Upper lobe of left lung (tissue), 6 donors: Measurements from ENCODE around the gene CPNE5. TPM values are rescaled to one million over a fixed set of nuclear protein-coding genes. Genes with fewer than 3 reads are reported as not detected.
A peak's percentile ranks its signal among the peaks of the same experiment; 100 is the strongest.

Experiments used
- ATAC-seq, 2 donors: fragments of 200-7000 bp; cut with Tn5 transposase; one replicate each; pipeline ENCODE4 v1.9.1; 2022; ENCODE audit warnings: mild to moderate bottlenecking in 2 of 2, moderate library complexity in 2 of 2; ENCODE audit not compliant: low FRiP score in 2 of 2
- DNase-seq, 2 donors: peaks; one replicate each; pipeline ENCODE4 v3.0.0-alpha.2; 2019 to 2020
- H3K27ac ChIP-seq, 4 donors: fragments of 200-600 bp; sonication (generic); one replicate each; pipeline ENCODE4 v1.5.1; 2016 to 2019
- H3K27me3 ChIP-seq, 4 donors: fragments of 200-600 bp; sonication (generic); one replicate each; pipeline ENCODE4 v1.5.1; 2017 to 2019
- H3K36me3 ChIP-seq, 4 donors: fragments of 200-600 bp; sonication (generic); one replicate each; pipeline ENCODE4 v1.5.1; 2016 to 2019
- H3K4me1 ChIP-seq, 4 donors: fragments of 200-600 bp; sonication (generic); one replicate each; pipeline ENCODE4 v1.5.1; 2018 to 2019
- H3K4me3 ChIP-seq, 4 donors: fragments of 200-600 bp; sonication (generic); one replicate each; pipeline ENCODE4 v1.5.1; 2017 to 2019; ENCODE audit warnings: mild to moderate bottlenecking in 2 of 4, moderate library complexity in 1 of 4
- H3K9me3 ChIP-seq, 4 donors: fragments of 200-600 bp; sonication (generic); one replicate each; pipeline ENCODE4 v1.5.1; 2018 to 2019
- EP300 ChIP-seq, 4 donors: sonication (generic); formaldehyde crosslinking; IDR thresholded peaks; one replicate each; pipeline ENCODE4 v1.5.1; 2017; ENCODE audit warnings: antibody characterized with exemption in 4 of 4, control low read depth in 2 of 4
- POLR2A ChIP-seq, 4 donors: fragments of 450-650 bp; IDR thresholded peaks; one replicate each; pipeline ENCODE4 v1.5.1; 2016 to 2017; ENCODE audit warnings: antibody characterized with exemption in 4 of 4, mild to moderate bottlenecking in 2 of 4
- POLR2AphosphoS5 ChIP-seq, 2 donors: sonication (generic); formaldehyde crosslinking; IDR thresholded peaks; one replicate each; pipeline ENCODE4 v1.5.1; 2017; ENCODE audit warnings: antibody characterized with exemption in 2 of 2
- WGBS, 2 donors: methylation state at CpG; one replicate each; pipeline ENCODE4 v1.1.5; 2017 to 2018; 5-methylcytosine and 5-hydroxymethylcytosine counted together
- total RNA-seq, 6 donors: library from RNA; depleted of rRNA in 4 of 6; stranded (reverse); fragments of >200 nt in 4 of 6; gene quantifications; one replicate each; pipeline versions ENCODE4 v1.1.0 to v1.2.1, GENCODE V29; 2016 to 2021
- TF ChIP-seq, protein P1 (sequence below), 6 experiments: fragments of 450-650 bp in 4 of 6; fragments of 200-600 bp in 2 of 6; sonication (generic) in 2 of 6; IDR thresholded peaks; one replicate each; pipeline ENCODE4 v1.5.1; 2016 to 2019; ENCODE audit warnings: antibody characterized with exemption in 6 of 6
- donor health status: DM: no; HTN: no; CAD: no; lungs with moderate emphysema.
- donor health status: DM: no; HTN: yes; CAD: no; lungs with severe emphysema.

The CPNE5 gene
- total RNA-seq, 6 donors from 2014 or later: 0.89 to 5.4 (median 2.5) TPM

DNA sequence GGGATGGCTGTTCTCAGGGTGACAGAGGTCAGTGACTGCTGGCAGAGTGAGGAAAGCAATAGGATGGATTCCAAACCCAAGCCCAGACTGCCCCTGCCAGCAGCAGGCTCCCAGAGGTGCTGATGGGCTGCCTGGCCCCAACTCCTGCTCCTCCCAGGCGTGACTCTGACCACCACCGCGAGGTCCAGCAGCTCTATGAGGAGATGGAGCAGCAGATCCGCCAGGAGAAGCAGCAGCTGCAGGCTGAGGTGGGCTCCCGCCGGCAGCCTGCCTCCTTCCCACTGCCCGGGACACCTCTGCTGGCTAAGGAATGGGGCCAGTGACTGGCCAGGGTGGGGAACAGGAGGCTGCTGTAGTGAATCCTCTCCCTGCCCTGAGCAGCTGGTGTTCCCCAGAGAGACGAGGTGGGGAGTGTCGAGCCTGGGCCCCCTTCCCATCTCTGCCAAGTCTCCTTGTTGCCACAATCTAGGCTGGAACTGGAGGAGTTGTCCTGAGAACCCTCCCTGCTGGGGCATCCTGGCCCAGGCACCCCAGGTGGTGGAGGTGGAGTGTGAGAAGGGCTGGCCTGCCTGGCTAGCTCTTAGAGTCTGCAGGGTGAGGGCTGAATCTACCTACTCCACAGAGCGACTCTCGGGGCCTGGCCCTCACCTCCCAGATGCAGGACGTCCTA lies 121.2 kb downstream of the CPNE5 start:
- DNase-seq: peak in 1 of 2 donors; percentile 48

DNA sequence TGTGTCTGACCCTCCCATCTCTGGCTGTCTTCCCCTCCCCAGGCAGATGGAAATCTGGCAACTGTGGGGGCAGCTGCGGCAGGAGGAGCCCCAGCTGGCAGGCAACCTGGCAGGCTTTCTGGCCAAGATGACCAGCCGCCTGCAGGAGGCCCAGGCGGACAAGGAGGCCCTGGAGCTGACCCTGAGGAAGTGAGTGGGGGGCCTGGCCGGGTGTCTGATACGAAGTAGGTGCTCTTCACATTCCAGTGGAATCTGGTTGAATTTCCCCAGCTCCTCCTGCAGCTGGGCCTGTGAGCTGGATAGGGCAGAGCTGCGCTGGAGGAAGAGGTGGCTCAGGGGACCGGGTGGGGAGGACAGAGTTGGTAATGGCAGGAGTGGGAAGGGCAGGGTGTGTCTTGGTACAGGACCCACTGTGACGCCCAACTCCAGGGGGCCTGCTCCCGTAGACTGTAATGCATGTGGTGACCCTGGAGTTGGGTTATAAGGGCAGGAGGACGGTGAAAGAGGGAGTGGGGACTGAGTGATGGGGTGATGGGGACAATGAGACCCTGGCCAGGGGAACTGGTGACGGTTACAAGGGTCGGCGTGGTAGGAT lies 121.9 kb downstream of the CPNE5 start:
- Histone ChIP-seq H3K36me3 (no peaks in the 10 kb centered on the region), H3K27ac (no peak overlapping the region), H3K4me3 (no peak overlapping the region), H3K4me1 (no peaks in the 10 kb centered on the region), H3K27me3 (no peaks in the 10 kb centered on the region), H3K9me3 (no peaks in the 10 kb centered on the region)
- DNase-seq: no peak
- TF ChIP-seq EP300 (IDR thresholded peaks at IDR 0.05) (no peak), POLR2A (IDR thresholded peaks at IDR 0.05) (no peak), POLR2AphosphoS5 (IDR thresholded peaks at IDR 0.05) (no peak)
- TF ChIP-seq, protein P1, sequence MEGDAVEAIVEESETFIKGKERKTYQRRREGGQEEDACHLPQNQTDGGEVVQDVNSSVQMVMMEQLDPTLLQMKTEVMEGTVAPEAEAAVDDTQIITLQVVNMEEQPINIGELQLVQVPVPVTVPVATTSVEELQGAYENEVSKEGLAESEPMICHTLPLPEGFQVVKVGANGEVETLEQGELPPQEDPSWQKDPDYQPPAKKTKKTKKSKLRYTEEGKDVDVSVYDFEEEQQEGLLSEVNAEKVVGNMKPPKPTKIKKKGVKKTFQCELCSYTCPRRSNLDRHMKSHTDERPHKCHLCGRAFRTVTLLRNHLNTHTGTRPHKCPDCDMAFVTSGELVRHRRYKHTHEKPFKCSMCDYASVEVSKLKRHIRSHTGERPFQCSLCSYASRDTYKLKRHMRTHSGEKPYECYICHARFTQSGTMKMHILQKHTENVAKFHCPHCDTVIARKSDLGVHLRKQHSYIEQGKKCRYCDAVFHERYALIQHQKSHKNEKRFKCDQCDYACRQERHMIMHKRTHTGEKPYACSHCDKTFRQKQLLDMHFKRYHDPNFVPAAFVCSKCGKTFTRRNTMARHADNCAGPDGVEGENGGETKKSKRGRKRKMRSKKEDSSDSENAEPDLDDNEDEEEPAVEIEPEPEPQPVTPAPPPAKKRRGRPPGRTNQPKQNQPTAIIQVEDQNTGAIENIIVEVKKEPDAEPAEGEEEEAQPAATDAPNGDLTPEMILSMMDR (IDR thresholded peaks at IDR 0.05): no peak
- no peak for ATAC-seq
- WGBS, 2 donors: 62 to 78% methylated on average over 12 to 13 of the region's 13 CpGs

More for the DNA sequence above, 121.2 kb downstream of the CPNE5 start:
- ATAC-seq: no peak
- no peaks in the 10 kb centered on the region for H3K9me3 ChIP-seq
- no peak overlapping the region for H3K27ac ChIP-seq
- no peaks in the 10 kb centered on the region for H3K4me1 ChIP-seq
- H3K27me3 ChIP-seq: no peaks in the 10 kb centered on the region
- 81 to 84% methylated on average over 6 to 12 of the region's 12 CpGs for WGBS, 2 donors
- no peaks in the 10 kb centered on the region for H3K36me3 ChIP-seq
- TF ChIP-seq EP300 (IDR thresholded peaks at IDR 0.05): no peak
- TF ChIP-seq, protein P1 (IDR thresholded peaks at IDR 0.05): no peak
- TF ChIP-seq POLR2AphosphoS5 (IDR thresholded peaks at IDR 0.05): no peak
- no peak for TF ChIP-seq POLR2A (IDR thresholded peaks at IDR 0.05)
- no peak overlapping the region for H3K4me3 ChIP-seq

DNA sequence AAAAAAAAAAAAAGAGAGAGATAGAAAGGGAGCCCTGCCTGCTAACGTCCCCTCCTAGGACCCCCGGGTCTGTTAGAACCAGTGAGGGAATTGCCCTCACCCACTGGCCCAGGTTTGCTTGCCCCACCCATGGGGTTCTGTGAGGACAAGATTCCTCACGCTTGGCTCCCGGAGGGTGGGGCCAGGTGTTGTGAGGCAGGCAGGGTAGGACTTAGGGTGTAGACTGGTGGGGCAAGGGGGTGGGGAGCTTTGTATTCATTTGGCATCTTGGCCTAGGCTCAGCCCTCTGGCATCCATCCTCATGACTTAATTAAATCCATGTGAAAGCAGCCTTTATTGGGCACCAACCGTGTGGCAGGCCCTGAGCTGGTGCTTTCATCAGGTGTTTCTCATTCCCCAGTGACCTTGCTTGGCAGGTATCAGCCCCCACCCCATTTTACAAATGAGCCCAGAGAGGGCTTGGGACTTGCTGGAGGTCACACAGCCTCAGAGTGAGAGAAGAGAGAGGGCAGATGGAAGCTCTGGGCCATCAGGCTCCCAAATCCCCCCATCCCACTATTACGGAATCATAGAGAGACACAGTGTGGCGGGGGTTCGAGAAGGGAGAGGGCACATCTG lies 122.7 kb downstream of the CPNE5 start:
- Histone ChIP-seq H3K27ac (no peak overlapping the region), H3K9me3 (no peaks in the 10 kb centered on the region), H3K27me3 (no peaks in the 10 kb centered on the region), H3K36me3 (no peaks in the 10 kb centered on the region), H3K4me3 (no peak overlapping the region), H3K4me1 (no peaks in the 10 kb centered on the region)
- ATAC-seq (no peak), DNase-seq (no peak)
- TF ChIP-seq POLR2A (IDR thresholded peaks at IDR 0.05) (no peak), POLR2AphosphoS5 (IDR thresholded peaks at IDR 0.05) (no peak), EP300 (IDR thresholded peaks at IDR 0.05) (no peak)
- TF ChIP-seq, protein P1 (IDR thresholded peaks at IDR 0.05): no peak
- WGBS, 2 donors: 83 to 89% methylated on average over 7 to 8 of the region's 8 CpGs

DNA sequence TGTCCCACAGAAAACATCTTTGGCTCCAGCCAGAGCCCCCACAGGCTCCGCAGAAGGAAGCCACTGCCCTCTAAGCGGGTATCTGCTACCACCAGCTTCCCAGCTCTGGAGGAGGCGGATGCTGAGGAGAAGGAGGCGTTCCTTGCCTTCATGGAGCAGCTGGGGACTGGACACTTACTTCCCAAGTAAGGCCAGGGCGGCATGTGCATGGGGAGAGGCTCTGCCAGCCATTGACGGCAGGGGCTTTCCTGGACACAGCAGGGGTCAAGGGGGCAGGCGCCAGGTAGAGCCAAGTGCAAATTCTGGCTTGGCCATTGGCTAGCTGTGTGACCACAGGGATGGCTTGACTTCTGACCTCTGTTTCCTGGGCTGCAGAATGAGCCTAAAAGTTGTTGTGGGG lies 123.8 kb downstream of the CPNE5 start:
- 87 to 93% methylated on average over 6 to 7 of the region's 7 CpGs for WGBS, 2 donors
- H3K4me1 ChIP-seq: no peaks in the 10 kb centered on the region
- no peaks in the 10 kb centered on the region for H3K9me3 ChIP-seq
- H3K27me3 ChIP-seq: no peaks in the 10 kb centered on the region
- H3K4me3 ChIP-seq: no peak overlapping the region
- TF ChIP-seq, protein P1 (IDR thresholded peaks at IDR 0.05): no peak
- TF ChIP-seq EP300 (IDR thresholded peaks at IDR 0.05) (no peak), POLR2AphosphoS5 (IDR thresholded peaks at IDR 0.05) (no peak), POLR2A (IDR thresholded peaks at IDR 0.05) (no peak)
- no peaks in the 10 kb centered on the region for H3K36me3 ChIP-seq
- H3K27ac ChIP-seq: no peak overlapping the region
- ATAC-seq (no peak), DNase-seq (no peak)
